Adrenal gland (tissue), 12 donors: ENCODE measurements around the gene ILK. TPM values are rescaled to one million over a fixed set of nuclear protein-coding genes. Genes with fewer than 3 reads are reported as not detected.

ENCODE experiments used
- DNase-seq, 7 donors: peaks; one replicate each; pipeline ENCODE4 v3.0.0-alpha.2; 2019 to 2020
- H3K27ac ChIP-seq, 5 donors: fragments of 200-600 bp; sonication (generic) in 4 of 5; 1 replicate in 3 of 5; 2 replicates in 2 of 5; pipeline versions ENCODE4 v1.5.1 to v1.8.0; 2016 to 2020; ENCODE audit warnings: mild to moderate bottlenecking in 1 of 5
- H3K27me3 ChIP-seq: fragments of 200-600 bp; 2 replicates; pipeline ENCODE4 v1.8.0; 2021
- H3K36me3 ChIP-seq, 2 donors: fragments of 200-600 bp; replicated peaks in 1 of 2; 1 replicate in 1 of 2; 2 replicates in 1 of 2; pipeline versions ENCODE4 v1.5.1 to v1.8.0; 2018 to 2022
- H3K4me1 ChIP-seq, 2 donors: fragments of 200-600 bp; replicated peaks in 1 of 2; 1 replicate in 1 of 2; 2 replicates in 1 of 2; pipeline versions ENCODE4 v1.5.1 to v1.8.0; 2018 to 2021
- H3K4me3 ChIP-seq, 4 donors: fragments of 200-600 bp; sonication (generic) in 3 of 4; one replicate each; pipeline ENCODE4 v1.5.1; 2016 to 2018
- H3K9me3 ChIP-seq, 3 donors: fragments of 200-600 bp; sonication (generic) in 1 of 3; replicated peaks in 1 of 3; 1 replicate in 2 of 3; 2 replicates in 1 of 3; pipeline versions ENCODE4 v1.5.1 to v1.8.0; 2016 to 2021
- POLR2A ChIP-seq, 2 donors: fragments of 450-650 bp; IDR thresholded peaks; one replicate each; pipeline ENCODE4 v1.6.1; 2017; ENCODE audit warnings: antibody characterized with exemption in 2 of 2, mild to moderate bottlenecking in 2 of 2, moderate library complexity in 1 of 2
- WGBS, 4 donors: extraction: QIAGEN DNeasy Blood & Tissue Kit in 2 of 4; methylation state at CpG; one replicate each; pipeline versions ENCODE4 v1.1.5 to v1.1.7; 2013 to 2017; 5-methylcytosine and 5-hydroxymethylcytosine counted together
- intact Hi-C, 2 donors: fragments of 100-400 bp; cut with DNase I; formaldehyde crosslinking; loops; one replicate each; pipeline versions ENCODE4 v1.14.1 to v1.15.0; 2022 to 2023
- polyA plus RNA-seq, 3 donors: library from polyadenylated mRNA; stranded (reverse); fragments of 200-250 nt in 2 of 3; fragments of 350-450 nt in 1 of 3; fragmentation: Illumina TruSeq in 1 of 3; extraction: RNeasy Lipid Tissue Mini Kit (QIAGEN cat#74804) in 1 of 3; gene quantifications; one replicate each; pipeline ENCODE4 v1.2.3, GENCODE V29; 2013 to 2014
- total RNA-seq, 9 donors: library from RNA; depleted of rRNA in 4 of 9; stranded (reverse); fragments of >200 nt in 4 of 9; fragments of 120-200 nt in 1 of 9; fragmentation: NEBNext Ultra II Directional in 1 of 9; extraction: Animal tissue kit (Norgen Biotek cat#: 25700) in 1 of 9; gene quantifications; one replicate each; pipeline versions ENCODE4 v1.1.0 to v1.2.4, GENCODE V29; 2013 to 2023
- TF ChIP-seq, protein P1 (sequence below), 6 experiments: fragments of 450-650 bp in 4 of 6; fragments of 200-600 bp in 2 of 6; sonication (generic) in 1 of 6; IDR thresholded peaks; 1 replicate in 5 of 6; 2 replicates in 1 of 6; pipeline versions ENCODE4 v1.5.1 to v1.8.0; 2016 to 2021; ENCODE audit warnings: antibody characterized with exemption in 6 of 6, mild to moderate bottlenecking in 2 of 6, moderate library complexity in 1 of 6
- donor health status: healthy with polysubstance abuse.
- donor health status: Bipolar disorder and iron deficiency.
- donor health status: DM: yes; HTN: yes; CAD: no.
- donor health status: DM: no; HTN: no; CAD: no.
- donor health status: DM: no; HTN: no; CAD: no.
- donor health status: DM: yes; HTN: yes; CAD: no.

ILK gene
- total and polyA plus RNA-seq, 12 donors = 99.1 to 191 (median 153) TPM

DNA sequence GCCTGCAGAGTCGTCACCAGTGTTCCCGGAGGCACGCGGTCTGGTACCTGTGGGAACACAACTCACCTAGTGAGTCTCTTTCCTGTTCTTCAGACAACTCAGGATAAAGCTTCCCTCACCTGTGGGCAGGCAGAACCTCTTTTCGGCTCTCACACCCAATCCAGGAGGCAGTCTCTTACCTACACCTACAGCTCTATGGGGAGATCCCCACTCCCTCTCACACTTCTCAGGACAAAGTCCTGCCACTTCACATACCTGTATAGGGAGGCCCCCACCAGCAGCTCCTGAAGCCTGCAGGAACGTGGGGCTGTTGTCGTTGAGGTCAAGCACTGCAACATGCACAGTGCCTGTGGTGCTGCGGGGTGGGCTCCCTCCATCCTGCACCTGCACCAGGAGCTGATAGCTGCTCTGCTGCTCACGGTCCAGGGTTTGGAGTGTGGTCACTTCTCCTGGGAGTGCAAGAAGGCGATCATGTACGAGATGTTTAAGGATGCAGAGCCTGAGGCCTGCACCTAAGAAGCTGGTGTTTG lies 27.9 kb downstream of the ILK start:
- WGBS, 4 donors = 80 to 91% (median 88%) methylated on average over 9 to 11 of the region's 11 CpGs
- intact Hi-C loops = no loop called here
- Histone ChIP-seq H3K9me3 (no peaks in the 10 kb centered on the region), H3K4me1 (peaks cover 7 to 15% of the 10 kb centered on the region in 2 donors), H3K36me3 (no peaks in the 10 kb centered on the region), H3K27ac (no peak overlapping the region), H3K4me3 (no peak overlapping the region), H3K27me3 (no peaks in the 10 kb centered on the region)
- no peak for DNase-seq
- TF ChIP-seq, protein P1, sequence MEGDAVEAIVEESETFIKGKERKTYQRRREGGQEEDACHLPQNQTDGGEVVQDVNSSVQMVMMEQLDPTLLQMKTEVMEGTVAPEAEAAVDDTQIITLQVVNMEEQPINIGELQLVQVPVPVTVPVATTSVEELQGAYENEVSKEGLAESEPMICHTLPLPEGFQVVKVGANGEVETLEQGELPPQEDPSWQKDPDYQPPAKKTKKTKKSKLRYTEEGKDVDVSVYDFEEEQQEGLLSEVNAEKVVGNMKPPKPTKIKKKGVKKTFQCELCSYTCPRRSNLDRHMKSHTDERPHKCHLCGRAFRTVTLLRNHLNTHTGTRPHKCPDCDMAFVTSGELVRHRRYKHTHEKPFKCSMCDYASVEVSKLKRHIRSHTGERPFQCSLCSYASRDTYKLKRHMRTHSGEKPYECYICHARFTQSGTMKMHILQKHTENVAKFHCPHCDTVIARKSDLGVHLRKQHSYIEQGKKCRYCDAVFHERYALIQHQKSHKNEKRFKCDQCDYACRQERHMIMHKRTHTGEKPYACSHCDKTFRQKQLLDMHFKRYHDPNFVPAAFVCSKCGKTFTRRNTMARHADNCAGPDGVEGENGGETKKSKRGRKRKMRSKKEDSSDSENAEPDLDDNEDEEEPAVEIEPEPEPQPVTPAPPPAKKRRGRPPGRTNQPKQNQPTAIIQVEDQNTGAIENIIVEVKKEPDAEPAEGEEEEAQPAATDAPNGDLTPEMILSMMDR (IDR thresholded peaks at IDR 0.05) = no peak
- no peak for TF ChIP-seq POLR2A (IDR thresholded peaks at IDR 0.05)

DNA sequence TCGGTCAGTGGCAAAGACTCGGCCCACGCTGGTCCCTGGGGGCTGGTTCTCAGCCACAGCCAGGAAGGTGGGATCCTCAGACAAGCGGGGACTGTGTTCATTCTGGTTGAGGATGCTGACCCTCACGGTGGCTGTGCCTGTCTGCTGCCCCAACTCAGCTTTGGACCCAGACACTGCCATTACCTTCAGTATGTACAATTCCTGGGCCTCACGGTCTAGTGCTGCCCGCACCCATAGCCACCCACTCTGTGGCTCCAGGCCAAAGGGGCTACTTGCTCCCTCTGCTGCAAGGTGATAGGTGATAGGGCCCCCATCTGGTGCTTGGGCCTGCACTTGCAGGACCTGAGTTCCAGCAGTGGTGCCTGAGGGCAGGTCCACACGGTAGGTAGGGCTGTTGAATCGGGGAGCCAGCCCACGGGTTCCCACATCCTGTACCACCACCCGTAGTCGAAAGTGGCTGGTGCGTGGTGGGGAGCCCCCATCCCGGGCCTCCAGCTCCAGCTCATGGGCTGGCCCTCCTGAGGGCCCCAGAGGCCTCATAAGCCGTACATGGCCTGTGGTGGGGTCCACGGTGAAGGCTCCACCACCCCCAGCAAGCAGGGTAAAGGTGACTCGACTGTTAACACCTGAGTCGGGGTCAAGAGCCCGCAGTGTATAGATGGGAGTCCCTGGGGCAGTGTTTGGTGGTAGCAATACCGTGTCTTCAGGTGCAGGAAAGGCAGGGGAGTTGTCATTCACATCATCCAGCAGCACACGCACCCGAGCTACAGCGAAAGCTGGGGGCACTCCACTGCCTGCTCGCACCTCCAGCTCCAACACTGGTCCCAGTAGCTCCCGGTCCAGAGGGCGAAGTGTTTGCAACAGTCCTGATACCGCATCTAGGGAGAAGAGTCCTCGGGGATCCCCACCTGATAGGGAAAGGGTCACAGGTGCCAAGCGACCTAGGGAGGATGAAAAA lies 28.8 kb downstream of the ILK start:
- intact Hi-C loops = no loop called here
- DNase-seq = no peak
- H3K4me3 ChIP-seq = no peak overlapping the region
- TF ChIP-seq, protein P1 (IDR thresholded peaks at IDR 0.05) = no peak
- TF ChIP-seq POLR2A (IDR thresholded peaks at IDR 0.05) = no peak
- H3K9me3 ChIP-seq = no peaks in the 10 kb centered on the region
- H3K27ac ChIP-seq = no peak overlapping the region
- H3K36me3 ChIP-seq = no peaks in the 10 kb centered on the region
- peaks cover 7 to 16% of the 10 kb centered on the region in 2 donors for H3K4me1 ChIP-seq
- H3K27me3 ChIP-seq = no peaks in the 10 kb centered on the region
- 88 to 96% (median 89%) methylated on average over 13 to 29 of the region's 29 CpGs for WGBS, 4 donors

DNA sequence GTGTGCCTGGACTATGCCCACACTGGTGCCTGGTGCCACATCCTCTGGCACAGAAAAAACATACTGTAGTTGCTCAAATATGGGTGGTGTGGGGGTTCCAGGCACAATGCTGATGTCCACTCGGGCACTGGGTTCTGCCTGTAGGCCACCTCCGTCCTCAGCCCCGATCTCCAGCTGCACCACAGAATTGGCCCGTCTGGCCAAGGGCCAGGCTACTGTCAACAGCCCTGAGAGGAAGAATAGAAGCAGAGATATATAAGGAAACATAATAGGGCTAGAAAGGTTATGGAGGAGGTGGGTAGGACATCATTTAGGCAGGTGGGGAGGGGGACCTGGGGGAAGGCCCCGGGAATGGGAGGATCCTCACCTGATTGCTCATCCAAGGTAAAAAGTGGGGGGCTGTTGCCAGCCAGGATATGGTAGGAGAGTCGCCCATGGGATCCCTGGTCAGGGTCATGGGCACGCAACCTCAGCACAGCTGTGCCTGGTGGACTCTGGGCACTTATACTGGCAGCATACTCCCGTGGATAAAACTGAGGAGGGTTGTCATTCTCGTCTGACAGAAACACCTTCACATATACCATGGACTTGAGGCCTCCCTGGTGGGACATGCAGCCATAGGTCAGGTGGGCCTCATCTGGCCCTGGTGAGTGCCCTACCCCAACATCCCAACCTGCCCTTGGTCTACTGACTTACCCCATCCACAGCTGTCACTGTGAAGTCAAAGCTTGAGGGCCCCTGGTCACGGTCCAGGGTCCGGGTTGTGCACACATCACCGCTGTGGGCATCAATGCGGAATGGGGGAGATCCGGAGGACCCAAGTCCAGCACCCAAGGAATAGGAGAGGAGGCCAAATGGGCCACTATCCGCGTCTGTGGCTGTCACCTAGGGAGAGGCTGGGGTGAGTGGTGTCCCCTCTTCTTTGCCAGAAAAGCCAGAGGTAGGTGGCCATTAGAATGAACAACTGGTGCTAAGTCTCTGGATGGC lies 30.1 kb downstream of the ILK start:
- DNase-seq = no peak
- TF ChIP-seq, protein P1 (IDR thresholded peaks at IDR 0.05) = no peak
- no peak for TF ChIP-seq POLR2A (IDR thresholded peaks at IDR 0.05)
- peak overlapping the region in 1 of 5 donors; percentile 12 for H3K27ac ChIP-seq
- H3K9me3 ChIP-seq = no peaks in the 10 kb centered on the region
- intact Hi-C loops = no loop called here
- peaks cover 7 to 26% of the 10 kb centered on the region in 2 donors for H3K4me1 ChIP-seq
- H3K27me3 ChIP-seq = no peaks in the 10 kb centered on the region
- H3K4me3 ChIP-seq = no peak overlapping the region
- 81 to 93% (median 89%) methylated on average over 11 to 16 of the region's 16 CpGs for WGBS, 4 donors
- no peaks in the 10 kb centered on the region for H3K36me3 ChIP-seq
